ENCODE data around the gene KLHL25.
"Not testable (repeated sequence)": the region's sequence is repeated elsewhere in the genome, so short reads cannot be mapped to it uniquely, and the experiment has no call there.

Gene KLHL25

DNA sequence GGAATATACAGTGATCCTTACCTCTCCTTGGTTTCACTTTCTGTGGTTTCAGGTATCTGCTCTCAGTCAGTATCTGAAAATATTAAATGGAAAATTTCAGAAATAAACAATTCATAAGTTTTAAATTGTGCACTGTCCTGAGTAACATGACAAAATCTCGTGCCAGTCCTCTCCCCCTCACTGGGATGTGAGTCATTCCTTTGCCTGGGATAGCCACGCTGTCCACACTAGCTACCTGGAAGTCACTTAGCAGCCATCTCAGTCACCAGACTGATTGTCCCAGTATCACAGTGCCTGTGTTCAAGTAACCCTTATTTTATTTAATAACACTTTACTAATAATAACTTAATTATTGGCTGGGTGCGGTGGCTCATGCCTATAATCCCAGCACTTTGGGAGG lies 15.3 kb upstream of the KLHL25 start:
- DNase-seq (ENCODE audit: low read depth) = no peak
- H3K4me3 ChIP-seq (ENCODE audit: control insufficient read depth, low read depth, low read length) = no peak overlapping the region
- TF ChIP-seq, protein P1, sequence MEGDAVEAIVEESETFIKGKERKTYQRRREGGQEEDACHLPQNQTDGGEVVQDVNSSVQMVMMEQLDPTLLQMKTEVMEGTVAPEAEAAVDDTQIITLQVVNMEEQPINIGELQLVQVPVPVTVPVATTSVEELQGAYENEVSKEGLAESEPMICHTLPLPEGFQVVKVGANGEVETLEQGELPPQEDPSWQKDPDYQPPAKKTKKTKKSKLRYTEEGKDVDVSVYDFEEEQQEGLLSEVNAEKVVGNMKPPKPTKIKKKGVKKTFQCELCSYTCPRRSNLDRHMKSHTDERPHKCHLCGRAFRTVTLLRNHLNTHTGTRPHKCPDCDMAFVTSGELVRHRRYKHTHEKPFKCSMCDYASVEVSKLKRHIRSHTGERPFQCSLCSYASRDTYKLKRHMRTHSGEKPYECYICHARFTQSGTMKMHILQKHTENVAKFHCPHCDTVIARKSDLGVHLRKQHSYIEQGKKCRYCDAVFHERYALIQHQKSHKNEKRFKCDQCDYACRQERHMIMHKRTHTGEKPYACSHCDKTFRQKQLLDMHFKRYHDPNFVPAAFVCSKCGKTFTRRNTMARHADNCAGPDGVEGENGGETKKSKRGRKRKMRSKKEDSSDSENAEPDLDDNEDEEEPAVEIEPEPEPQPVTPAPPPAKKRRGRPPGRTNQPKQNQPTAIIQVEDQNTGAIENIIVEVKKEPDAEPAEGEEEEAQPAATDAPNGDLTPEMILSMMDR (IDR thresholded peaks at IDR 0.05; ENCODE audit: control insufficient read depth, insufficient read depth, low read depth, low read length, missing control alignments) = no peak

DNA sequence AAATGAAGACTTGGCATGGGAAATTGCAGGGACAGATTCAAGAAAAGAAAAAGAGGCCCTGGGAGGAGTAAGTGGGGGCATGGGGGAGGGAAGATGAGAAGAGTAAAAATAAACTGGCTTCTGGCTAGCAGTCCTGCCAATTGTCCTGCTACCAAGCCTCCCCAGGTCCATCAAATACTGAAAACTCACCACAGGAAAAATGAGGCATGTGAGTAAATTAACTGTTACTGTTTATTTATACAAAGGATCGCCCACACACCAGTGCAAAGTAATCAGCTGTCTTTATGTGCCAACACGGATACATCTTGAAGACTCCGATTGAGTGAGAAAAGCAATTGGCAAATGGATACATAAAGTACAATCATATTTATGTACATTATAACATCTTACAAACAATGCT lies 10.7 kb upstream of the KLHL25 start:
- TF ChIP-seq, protein P1 (IDR thresholded peaks at IDR 0.05; ENCODE audit: control insufficient read depth, insufficient read depth, low read depth, low read length, missing control alignments) = no peak
- no peak for DNase-seq (ENCODE audit: low read depth)

DNA sequence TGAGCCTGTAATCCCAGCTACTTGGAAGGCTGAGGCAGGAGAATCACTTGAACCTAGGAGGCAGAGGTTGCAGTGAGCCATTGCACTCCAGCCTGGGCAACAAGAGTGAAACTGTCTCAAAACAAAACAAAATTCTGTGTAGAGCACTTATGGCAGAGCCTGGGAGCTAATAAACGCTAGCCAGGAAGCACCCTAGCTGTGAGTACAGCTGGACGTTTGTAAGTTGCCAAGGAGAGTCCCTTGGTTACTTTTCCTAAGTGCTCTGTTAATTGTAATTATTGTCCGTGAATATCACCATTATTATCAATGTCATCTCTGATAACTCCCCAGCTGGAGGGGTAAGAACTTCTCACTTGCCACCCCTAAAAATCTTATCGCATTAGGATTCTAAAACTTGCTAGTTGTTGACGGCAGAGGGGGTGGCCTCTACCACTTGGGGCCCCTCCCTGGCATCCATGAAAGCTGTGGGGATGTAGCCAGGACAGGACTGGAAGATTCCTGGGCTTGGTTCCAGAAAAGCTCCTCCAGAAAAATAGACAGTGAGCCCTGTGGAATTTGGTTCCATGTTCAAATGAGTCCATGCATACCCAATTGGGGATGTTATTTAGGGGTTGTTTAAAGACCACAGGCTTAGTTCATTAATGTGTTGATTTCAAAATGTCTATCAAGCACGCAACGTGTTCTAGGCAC lies 9.9 kb upstream of the KLHL25 start:
- TF ChIP-seq, protein P1 (IDR thresholded peaks at IDR 0.05; ENCODE audit: control insufficient read depth, insufficient read depth, low read depth, low read length, missing control alignments) = no peak
- no peak overlapping the region for H3K4me3 ChIP-seq (ENCODE audit: control insufficient read depth, low read depth, low read length)
- no peak for DNase-seq (ENCODE audit: low read depth)

More for the DNA sequence above, 10.7 kb upstream of the KLHL25 start:
- H3K4me3 ChIP-seq (ENCODE audit: control insufficient read depth, low read depth, low read length) = no peak overlapping the region

DNA sequence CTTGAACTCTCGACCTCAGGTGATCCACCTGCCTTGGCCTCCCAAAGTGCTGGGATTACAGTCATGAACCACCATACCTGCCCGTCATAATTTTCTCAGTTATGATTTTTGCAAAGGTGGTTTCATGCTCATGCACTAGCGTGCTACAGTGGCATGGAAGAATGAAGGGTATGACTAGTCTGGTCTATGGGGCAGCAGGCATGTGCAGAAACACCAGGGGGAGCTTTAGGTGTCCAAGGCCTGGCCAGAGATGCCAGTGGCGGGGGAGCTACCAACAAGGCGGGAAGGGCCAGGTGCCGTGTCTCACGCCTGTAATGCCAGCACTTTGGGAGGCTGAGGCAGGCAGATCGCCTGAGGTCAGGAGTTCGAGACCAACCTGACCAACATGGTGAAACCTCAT lies 7.9 kb upstream of the KLHL25 start:
- DNase-seq (ENCODE audit: low read depth); H3K4me3 ChIP-seq (ENCODE audit: control insufficient read depth, low read depth, low read length): not testable (repeated sequence)
- TF ChIP-seq, protein P1 (IDR thresholded peaks at IDR 0.05; ENCODE audit: control insufficient read depth, insufficient read depth, low read depth, low read length, missing control alignments) = peak; percentile 12

DNA sequence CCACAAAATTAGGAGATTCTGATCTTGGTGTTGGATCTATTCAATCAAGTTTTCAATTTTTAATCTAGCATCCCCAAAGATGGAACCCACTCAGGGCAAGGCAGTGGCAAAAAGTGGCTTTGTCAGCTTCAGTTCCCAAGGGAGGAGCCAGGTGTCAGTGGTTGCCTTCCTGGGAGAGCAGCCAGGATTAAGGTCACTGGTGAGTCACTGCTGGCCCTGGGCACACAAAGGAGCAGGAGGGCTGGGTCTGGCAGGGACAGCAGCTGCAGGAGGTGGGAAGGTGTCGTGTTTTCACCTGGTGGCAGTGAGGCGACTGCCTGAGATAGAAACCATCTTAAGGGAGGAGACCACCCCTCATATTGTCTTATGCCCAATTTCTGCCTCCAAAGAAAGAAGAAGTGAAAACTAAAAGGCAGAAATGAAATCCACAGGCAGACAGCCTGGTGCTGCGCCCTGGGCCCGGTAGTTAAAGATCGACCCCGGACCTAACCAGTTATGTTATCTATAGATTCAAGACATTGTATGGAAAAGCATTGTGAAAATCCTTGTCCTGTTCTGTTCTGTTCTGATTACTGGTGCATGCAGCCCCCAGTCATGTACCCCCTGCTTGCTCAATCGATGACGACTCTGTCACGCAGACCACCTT lies 5.9 kb upstream of the KLHL25 start:
- TF ChIP-seq, protein P1 (IDR thresholded peaks at IDR 0.05; ENCODE audit: control insufficient read depth, insufficient read depth, low read depth, low read length, missing control alignments) = peak; percentile 11
- DNase-seq (ENCODE audit: low read depth) = peak; percentile 11

DNA sequence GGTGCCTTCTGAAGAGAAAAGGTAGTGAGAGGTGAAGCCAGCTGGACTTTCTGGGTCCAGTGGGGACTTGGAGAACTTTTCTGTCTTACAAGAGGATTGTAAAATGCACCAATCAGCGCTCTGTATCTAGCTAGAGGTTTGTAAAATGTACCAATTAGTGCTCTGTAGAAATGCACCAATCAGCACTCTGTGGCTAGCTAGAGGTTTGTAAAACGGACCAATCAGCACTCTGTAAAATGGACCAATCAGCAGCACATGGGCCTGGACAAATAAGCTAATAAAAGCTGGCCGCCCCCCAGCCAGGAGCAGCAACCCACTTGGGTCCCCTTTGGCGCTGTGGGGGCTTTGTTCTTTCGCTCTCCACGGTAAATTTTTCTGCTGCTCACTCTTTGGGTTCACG lies 1.6 kb upstream of the KLHL25 start:
- not testable (repeated sequence) for DNase-seq (ENCODE audit: low read depth); H3K4me3 ChIP-seq (ENCODE audit: control insufficient read depth, low read depth, low read length)

More for the DNA sequence above, 5.9 kb upstream of the KLHL25 start:
- H3K4me3 ChIP-seq (ENCODE audit: control insufficient read depth, low read depth, low read length) = no peak overlapping the region

Measured in AG09309 (cell line).